Neural progenitor cell (in vitro differentiated cells): ENCODE data around the gene TMEM266.

Experiments used
- EZH2 ChIP-seq: fragments of 200-600 bp; sonication (generic); IDR thresholded peaks from 2 replicates; pipeline ENCODE4 v1.6.1; 2017; ENCODE audit warnings: antibody characterized with exemption, mild to moderate bottlenecking, moderate library complexity
- TF ChIP-seq, protein P1 (sequence below): fragments of 200-600 bp; sonication (generic); IDR thresholded peaks from 2 replicates; pipeline ENCODE4 v1.5.1; 2017; ENCODE audit warnings: antibody characterized with exemption, mild to moderate bottlenecking

- TF ChIP-seq, protein P1, sequence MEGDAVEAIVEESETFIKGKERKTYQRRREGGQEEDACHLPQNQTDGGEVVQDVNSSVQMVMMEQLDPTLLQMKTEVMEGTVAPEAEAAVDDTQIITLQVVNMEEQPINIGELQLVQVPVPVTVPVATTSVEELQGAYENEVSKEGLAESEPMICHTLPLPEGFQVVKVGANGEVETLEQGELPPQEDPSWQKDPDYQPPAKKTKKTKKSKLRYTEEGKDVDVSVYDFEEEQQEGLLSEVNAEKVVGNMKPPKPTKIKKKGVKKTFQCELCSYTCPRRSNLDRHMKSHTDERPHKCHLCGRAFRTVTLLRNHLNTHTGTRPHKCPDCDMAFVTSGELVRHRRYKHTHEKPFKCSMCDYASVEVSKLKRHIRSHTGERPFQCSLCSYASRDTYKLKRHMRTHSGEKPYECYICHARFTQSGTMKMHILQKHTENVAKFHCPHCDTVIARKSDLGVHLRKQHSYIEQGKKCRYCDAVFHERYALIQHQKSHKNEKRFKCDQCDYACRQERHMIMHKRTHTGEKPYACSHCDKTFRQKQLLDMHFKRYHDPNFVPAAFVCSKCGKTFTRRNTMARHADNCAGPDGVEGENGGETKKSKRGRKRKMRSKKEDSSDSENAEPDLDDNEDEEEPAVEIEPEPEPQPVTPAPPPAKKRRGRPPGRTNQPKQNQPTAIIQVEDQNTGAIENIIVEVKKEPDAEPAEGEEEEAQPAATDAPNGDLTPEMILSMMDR, result no peak
- TF ChIP-seq EZH2, result no peak
Measured at GRCh38 chr15:76196269-76197231, 136.8 kb downstream of the TMEM266 start.
